SK-N-SH treated with all-trans-retinoic acid at 6 μM for 48 hours (cell line): ENCODE results near the gene NUMA1.

ENCODE experiments used
- ATAC-seq: fragments of 200-7000 bp; cut with Tn5 transposase; 3 replicates; pipeline ENCODE4 v1.9.1; 2020; ENCODE audit warnings: mild to moderate bottlenecking, moderate library complexity
- ARNTL ChIP-seq: fragments of 450-650 bp; formaldehyde crosslinking; IDR thresholded peaks from 2 replicates; pipeline ENCODE4 v1.5.0; 2020; ENCODE audit warnings: low read depth, mild to moderate bottlenecking, moderate library complexity, borderline replicate concordance
- BACH2 ChIP-seq: fragments of 250-450 bp; sonication (Bioruptor Pico); IDR thresholded peaks from 2 replicates; pipeline ENCODE4 v1.9.0; 2021; ENCODE audit warnings: mild to moderate bottlenecking, borderline replicate concordance
- CSDC2 ChIP-seq: fragments of 250-450 bp; sonication (Bioruptor Pico); IDR thresholded peaks from 2 replicates; pipeline ENCODE4 v1.5.0; 2020; ENCODE audit warnings: mild to moderate bottlenecking, moderate library complexity
- ESRRG ChIP-seq: fragments of 250-450 bp; sonication (Bioruptor Pico); IDR thresholded peaks from 2 replicates; pipeline ENCODE4 v1.6.1; 2021; ENCODE audit warnings: mild to moderate bottlenecking
- GLIS3 ChIP-seq: fragments of 250-450 bp; sonication (Bioruptor Pico); IDR thresholded peaks from 2 replicates; pipeline ENCODE4 v1.5.0; 2020; ENCODE audit warnings: mild to moderate bottlenecking, moderate library complexity
- ISL1 ChIP-seq: fragments of 250-450 bp; sonication (Bioruptor Pico); IDR thresholded peaks from 2 replicates; pipeline ENCODE4 v2.1.2; 2022; ENCODE audit warnings: mild to moderate bottlenecking, moderate library complexity
- OSR1 ChIP-seq: fragments of 250-450 bp; sonication (Bioruptor Pico); IDR thresholded peaks from 2 replicates; pipeline ENCODE4 v1.8.0; 2022; ENCODE audit warnings: moderate library complexity, mild to moderate bottlenecking, inconsistent platforms
- PPARA ChIP-seq: fragments of 250-450 bp; sonication (Bioruptor Pico); IDR thresholded peaks from 2 replicates; pipeline ENCODE4 v1.5.0; 2020; ENCODE audit warnings: mild to moderate bottlenecking, borderline replicate concordance
- RARB ChIP-seq: fragments of 250-450 bp; sonication (Bioruptor Pico); IDR thresholded peaks from 2 replicates; pipeline ENCODE4 v1.8.0; 2021; ENCODE audit warnings: mild to moderate bottlenecking, moderate library complexity
- SNAI2 ChIP-seq: fragments of 250-450 bp; sonication (Bioruptor Pico); IDR thresholded peaks from 2 replicates; pipeline ENCODE4 v1.5.0; 2020; ENCODE audit warnings: mild to moderate bottlenecking, moderate library complexity
- TCF4 ChIP-seq: fragments of 250-450 bp; sonication (Bioruptor Pico); IDR thresholded peaks from 2 replicates; pipeline ENCODE4 v1.8.0; 2021; ENCODE audit warnings: mild to moderate bottlenecking, moderate library complexity, borderline replicate concordance
- TOX ChIP-seq: fragments of 250-450 bp; sonication (Bioruptor Pico); IDR thresholded peaks from 2 replicates; pipeline ENCODE4 v1.8.0; 2021; ENCODE audit warnings: mild to moderate bottlenecking, moderate library complexity, borderline replicate concordance
- ZC3H10 ChIP-seq: fragments of 250-450 bp; sonication (Bioruptor Pico); IDR thresholded peaks from 2 replicates; pipeline ENCODE4 v1.5.1; 2021; ENCODE audit warnings: mild to moderate bottlenecking, moderate library complexity
- ZFP3 ChIP-seq: fragments of 250-450 bp; sonication (Bioruptor Pico); IDR thresholded peaks from 2 replicates; pipeline ENCODE4 v1.5.0; 2020; ENCODE audit warnings: mild to moderate bottlenecking, moderate library complexity
- ZFP30 ChIP-seq: fragments of 450-650 bp; formaldehyde crosslinking; IDR thresholded peaks from 2 replicates; pipeline ENCODE4 v1.5.0; 2022; ENCODE audit warnings: mild to moderate bottlenecking, moderate library complexity
- ZNF565 ChIP-seq: fragments of 450-650 bp; formaldehyde crosslinking; conservative IDR thresholded peaks from 2 replicates; pipeline ENCODE4 v1.5.0; 2020; ENCODE audit warnings: low read depth, mild to moderate bottlenecking, moderate library complexity
- ZNF70 ChIP-seq: fragments of 450-650 bp; formaldehyde crosslinking; IDR thresholded peaks from 2 replicates; pipeline ENCODE4 v1.5.0; 2020; ENCODE audit warnings: mild to moderate bottlenecking, moderate library complexity
- ZNF8 ChIP-seq: fragments of 450-650 bp; formaldehyde crosslinking; IDR thresholded peaks from 2 replicates; pipeline ENCODE4 v1.5.0; 2020; ENCODE audit warnings: mild to moderate bottlenecking, moderate library complexity
- TF ChIP-seq, protein P1 (sequence below): fragments of 250-450 bp; sonication (Bioruptor Pico); IDR thresholded peaks from 2 replicates; pipeline ENCODE4 v1.5.0; 2020; ENCODE audit warnings: mild to moderate bottlenecking, moderate library complexity
- TF ChIP-seq, protein P2 (sequence below): fragments of 250-450 bp; sonication (Bioruptor Pico); IDR thresholded peaks from 2 replicates; pipeline ENCODE4 v1.5.1; 2020; ENCODE audit warnings: low read depth, mild to moderate bottlenecking, moderate library complexity
- TF ChIP-seq, protein P3 (sequence below): fragments of 250-450 bp; sonication (Bioruptor Pico); IDR thresholded peaks from 2 replicates; pipeline ENCODE4 v1.5.1; 2021; ENCODE audit warnings: mild to moderate bottlenecking, moderate library complexity
- TF ChIP-seq, protein P4 (sequence below): fragments of 250-450 bp; sonication (Bioruptor Pico); IDR thresholded peaks from 2 replicates; pipeline ENCODE4 v1.8.0; 2020; ENCODE audit warnings: mild to moderate bottlenecking, moderate library complexity, borderline replicate concordance

The NUMA1 gene

DNA sequence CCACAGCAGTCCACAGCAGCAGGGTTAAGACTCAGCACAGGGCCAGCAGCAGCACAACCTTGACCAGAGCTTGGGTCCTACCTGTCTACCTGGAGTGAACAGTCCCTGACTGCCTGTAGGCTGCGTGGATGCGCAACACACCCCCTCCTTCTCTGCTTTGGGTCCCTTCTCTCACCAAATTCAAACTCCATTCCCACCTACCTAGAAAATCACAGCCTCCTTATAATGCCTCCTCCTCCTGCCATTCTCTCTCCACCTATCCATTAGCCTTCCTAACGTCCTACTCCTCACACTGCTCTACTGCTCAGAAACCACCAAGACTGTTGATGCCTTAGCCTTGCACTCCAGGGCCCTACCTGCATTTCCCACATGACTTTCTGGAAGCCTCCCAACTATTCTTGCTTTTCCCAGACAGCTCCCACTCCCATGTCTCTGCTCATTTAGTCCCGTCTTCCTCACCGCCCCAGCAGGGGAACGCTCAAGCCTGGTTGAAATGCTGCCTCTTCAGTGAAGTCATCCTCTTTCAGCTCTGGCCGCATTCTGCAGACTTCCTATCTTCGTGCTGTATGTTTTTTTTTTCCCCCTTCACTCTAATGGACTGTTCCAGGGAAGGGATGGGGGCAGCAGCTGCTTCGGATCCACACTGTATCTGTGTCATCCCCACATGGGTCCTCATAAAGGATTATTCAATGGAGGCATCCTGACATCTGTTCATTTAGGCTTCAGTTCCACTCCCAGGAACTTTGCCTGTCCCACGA is 78.3 kb downstream of the NUMA1 start:
- TF ChIP-seq, protein P1, sequence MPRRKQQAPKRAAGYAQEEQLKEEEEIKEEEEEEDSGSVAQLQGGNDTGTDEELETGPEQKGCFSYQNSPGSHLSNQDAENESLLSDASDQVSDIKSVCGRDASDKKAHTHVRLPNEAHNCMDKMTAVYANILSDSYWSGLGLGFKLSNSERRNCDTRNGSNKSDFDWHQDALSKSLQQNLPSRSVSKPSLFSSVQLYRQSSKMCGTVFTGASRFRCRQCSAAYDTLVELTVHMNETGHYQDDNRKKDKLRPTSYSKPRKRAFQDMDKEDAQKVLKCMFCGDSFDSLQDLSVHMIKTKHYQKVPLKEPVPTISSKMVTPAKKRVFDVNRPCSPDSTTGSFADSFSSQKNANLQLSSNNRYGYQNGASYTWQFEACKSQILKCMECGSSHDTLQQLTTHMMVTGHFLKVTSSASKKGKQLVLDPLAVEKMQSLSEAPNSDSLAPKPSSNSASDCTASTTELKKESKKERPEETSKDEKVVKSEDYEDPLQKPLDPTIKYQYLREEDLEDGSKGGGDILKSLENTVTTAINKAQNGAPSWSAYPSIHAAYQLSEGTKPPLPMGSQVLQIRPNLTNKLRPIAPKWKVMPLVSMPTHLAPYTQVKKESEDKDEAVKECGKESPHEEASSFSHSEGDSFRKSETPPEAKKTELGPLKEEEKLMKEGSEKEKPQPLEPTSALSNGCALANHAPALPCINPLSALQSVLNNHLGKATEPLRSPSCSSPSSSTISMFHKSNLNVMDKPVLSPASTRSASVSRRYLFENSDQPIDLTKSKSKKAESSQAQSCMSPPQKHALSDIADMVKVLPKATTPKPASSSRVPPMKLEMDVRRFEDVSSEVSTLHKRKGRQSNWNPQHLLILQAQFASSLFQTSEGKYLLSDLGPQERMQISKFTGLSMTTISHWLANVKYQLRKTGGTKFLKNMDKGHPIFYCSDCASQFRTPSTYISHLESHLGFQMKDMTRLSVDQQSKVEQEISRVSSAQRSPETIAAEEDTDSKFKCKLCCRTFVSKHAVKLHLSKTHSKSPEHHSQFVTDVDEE: no peak
- no peak for TF ChIP-seq ARNTL
- ATAC-seq: no peak

DNA sequence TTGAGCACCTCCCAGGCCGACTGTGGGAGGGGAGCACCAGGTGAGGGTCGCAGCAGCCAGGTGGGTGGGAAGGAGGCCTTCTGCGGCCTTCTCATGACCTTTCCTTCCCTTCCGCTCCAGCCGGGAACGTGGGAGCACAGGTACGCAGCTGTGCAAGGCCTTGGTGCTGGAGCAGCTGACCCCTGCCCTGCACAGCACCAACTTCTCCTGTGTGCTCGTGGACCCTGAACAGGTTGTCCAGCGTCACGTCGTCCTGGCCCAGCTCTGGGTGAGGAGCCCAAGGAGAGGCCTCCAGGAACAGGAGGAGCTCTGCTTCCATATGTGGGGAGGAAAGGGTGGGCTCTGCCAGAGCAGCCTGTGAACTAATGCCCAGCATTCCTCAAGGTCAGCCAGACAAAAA is 79.1 kb downstream of the NUMA1 start:
- no peak for TF ChIP-seq ZFP30
- no peak for TF ChIP-seq SNAI2 (CRISPR knock-in tag)
- TF ChIP-seq ZNF8: no peak
- no peak for TF ChIP-seq ZNF565 (CRISPR knock-in tag)
- no peak for TF ChIP-seq RARB (CRISPR knock-in tag)
- no peak for TF ChIP-seq ZFP3 (CRISPR knock-in tag)
- no peak for TF ChIP-seq ZNF70
- no peak for TF ChIP-seq ISL1 (CRISPR knock-in tag)
- TF ChIP-seq ZC3H10 (CRISPR knock-in tag): no peak
- TF ChIP-seq, protein P2, sequence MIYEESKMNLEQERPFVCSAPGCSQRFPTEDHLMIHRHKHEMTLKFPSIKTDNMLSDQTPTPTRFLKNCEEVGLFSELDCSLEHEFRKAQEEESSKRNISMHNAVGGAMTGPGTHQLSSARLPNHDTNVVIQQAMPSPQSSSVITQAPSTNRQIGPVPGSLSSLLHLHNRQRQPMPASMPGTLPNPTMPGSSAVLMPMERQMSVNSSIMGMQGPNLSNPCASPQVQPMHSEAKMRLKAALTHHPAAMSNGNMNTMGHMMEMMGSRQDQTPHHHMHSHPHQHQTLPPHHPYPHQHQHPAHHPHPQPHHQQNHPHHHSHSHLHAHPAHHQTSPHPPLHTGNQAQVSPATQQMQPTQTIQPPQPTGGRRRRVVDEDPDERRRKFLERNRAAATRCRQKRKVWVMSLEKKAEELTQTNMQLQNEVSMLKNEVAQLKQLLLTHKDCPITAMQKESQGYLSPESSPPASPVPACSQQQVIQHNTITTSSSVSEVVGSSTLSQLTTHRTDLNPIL: no peak
- no peak for TF ChIP-seq GLIS3 (CRISPR knock-in tag)
- no peak for ATAC-seq

DNA sequence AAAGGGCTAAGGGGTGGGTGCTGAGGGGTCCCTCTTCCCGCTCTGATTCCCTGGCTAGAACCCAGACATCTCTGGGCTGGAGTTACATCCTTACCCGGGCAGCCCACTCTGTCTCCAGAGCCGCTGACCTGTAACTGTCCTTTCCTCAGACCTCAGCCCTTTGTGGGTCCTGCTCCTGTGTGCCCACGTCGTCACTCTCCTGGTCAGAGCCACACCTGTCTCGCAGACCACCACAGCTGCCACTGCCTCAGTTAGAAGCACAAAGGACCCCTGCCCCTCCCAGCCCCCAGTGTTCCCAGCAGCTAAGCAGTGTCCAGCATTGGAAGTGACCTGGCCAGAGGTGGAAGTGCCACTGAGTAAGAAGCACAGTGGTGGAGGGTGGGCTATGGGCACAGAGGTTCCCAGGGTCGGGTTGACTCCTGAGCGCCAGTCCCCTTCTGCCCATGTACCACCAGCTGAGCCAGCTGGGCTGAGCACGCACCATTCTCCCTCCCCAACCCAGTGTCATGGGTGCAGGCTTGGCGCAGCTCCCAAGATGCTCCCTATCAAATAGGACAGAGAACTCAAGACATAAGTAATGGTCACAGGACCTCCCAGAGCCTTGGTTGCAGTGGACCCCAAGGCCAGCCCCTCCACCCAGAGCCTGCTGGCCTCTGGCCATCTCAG is 80.0 kb downstream of the NUMA1 start:
- TF ChIP-seq ZFP30: no peak
- TF ChIP-seq BACH2 (CRISPR knock-in tag): no peak
- TF ChIP-seq, protein P1: no peak
- TF ChIP-seq SNAI2 (CRISPR knock-in tag): no peak
- TF ChIP-seq PPARA (CRISPR knock-in tag): no peak
- no peak for TF ChIP-seq ESRRG
- TF ChIP-seq ZNF565 (CRISPR knock-in tag): no peak
- TF ChIP-seq ARNTL: no peak
- no peak for TF ChIP-seq TOX
- no peak for TF ChIP-seq GLIS3 (CRISPR knock-in tag)
- TF ChIP-seq CSDC2 (CRISPR knock-in tag): no peak
- TF ChIP-seq ZFP3 (CRISPR knock-in tag): no peak
- no peak for TF ChIP-seq ISL1 (CRISPR knock-in tag)
- TF ChIP-seq, protein P2: no peak
- no peak for TF ChIP-seq ZNF8
- TF ChIP-seq OSR1: no peak
- TF ChIP-seq RARB (CRISPR knock-in tag): no peak
- TF ChIP-seq TCF4 (CRISPR knock-in tag): no peak
- TF ChIP-seq, protein P3, sequence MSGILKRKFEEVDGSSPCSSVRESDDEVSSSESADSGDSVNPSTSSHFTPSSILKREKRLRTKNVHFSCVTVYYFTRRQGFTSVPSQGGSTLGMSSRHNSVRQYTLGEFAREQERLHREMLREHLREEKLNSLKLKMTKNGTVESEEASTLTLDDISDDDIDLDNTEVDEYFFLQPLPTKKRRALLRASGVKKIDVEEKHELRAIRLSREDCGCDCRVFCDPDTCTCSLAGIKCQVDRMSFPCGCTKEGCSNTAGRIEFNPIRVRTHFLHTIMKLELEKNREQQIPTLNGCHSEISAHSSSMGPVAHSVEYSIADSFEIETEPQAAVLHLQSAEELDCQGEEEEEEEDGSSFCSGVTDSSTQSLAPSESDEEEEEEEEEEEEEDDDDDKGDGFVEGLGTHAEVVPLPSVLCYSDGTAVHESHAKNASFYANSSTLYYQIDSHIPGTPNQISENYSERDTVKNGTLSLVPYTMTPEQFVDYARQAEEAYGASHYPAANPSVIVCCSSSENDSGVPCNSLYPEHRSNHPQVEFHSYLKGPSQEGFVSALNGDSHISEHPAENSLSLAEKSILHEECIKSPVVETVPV (CRISPR knock-in tag): no peak
- TF ChIP-seq, protein P4, sequence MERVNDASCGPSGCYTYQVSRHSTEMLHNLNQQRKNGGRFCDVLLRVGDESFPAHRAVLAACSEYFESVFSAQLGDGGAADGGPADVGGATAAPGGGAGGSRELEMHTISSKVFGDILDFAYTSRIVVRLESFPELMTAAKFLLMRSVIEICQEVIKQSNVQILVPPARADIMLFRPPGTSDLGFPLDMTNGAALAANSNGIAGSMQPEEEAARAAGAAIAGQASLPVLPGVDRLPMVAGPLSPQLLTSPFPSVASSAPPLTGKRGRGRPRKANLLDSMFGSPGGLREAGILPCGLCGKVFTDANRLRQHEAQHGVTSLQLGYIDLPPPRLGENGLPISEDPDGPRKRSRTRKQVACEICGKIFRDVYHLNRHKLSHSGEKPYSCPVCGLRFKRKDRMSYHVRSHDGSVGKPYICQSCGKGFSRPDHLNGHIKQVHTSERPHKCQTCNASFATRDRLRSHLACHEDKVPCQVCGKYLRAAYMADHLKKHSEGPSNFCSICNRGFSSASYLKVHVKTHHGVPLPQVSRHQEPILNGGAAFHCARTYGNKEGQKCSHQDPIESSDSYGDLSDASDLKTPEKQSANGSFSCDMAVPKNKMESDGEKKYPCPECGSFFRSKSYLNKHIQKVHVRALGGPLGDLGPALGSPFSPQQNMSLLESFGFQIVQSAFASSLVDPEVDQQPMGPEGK: no peak

More for the DNA sequence above, 80.0 kb downstream of the NUMA1 start:
- no peak; the same call in 2 of the 3 replicates for ATAC-seq
